Esophagus muscularis mucosa (tissue), 3 donors: ENCODE measurements around the gene UBE2F.

Experiments used
- CTCF ChIP-seq, 3 experiments: fragments of 200-600 bp in 2 of 3; fragments of 450-650 bp in 1 of 3; sonication (generic) in 2 of 3; IDR thresholded peaks; one replicate each; pipeline ENCODE4 v1.5.1; 2017 to 2019; ENCODE audit warnings: antibody characterized with exemption in 3 of 3, mild to moderate bottlenecking in 2 of 3, moderate library complexity in 1 of 3
- POLR2A ChIP-seq: fragments of 450-650 bp; IDR thresholded peaks from one replicate; pipeline ENCODE4 v1.6.1; 2017; ENCODE audit warnings: antibody characterized with exemption, moderate library complexity, mild to moderate bottlenecking, low read depth
- POLR2AphosphoS5 ChIP-seq, 2 donors: sonication (generic); formaldehyde crosslinking; IDR thresholded peaks; one replicate each; pipeline ENCODE4 v1.6.1; 2017; ENCODE audit warnings: antibody characterized with exemption in 2 of 2

- TF ChIP-seq POLR2AphosphoS5 (IDR thresholded peaks at IDR 0.05) (no peak), CTCF (IDR thresholded peaks at IDR 0.05) (no peak), POLR2A (no peak)
These were observed 4.3 kb upstream of the UBE2F start for GRCh38 chr2:237962432-237963084.
